ENCODE measurements around the gene AHCYL1.

DNA sequence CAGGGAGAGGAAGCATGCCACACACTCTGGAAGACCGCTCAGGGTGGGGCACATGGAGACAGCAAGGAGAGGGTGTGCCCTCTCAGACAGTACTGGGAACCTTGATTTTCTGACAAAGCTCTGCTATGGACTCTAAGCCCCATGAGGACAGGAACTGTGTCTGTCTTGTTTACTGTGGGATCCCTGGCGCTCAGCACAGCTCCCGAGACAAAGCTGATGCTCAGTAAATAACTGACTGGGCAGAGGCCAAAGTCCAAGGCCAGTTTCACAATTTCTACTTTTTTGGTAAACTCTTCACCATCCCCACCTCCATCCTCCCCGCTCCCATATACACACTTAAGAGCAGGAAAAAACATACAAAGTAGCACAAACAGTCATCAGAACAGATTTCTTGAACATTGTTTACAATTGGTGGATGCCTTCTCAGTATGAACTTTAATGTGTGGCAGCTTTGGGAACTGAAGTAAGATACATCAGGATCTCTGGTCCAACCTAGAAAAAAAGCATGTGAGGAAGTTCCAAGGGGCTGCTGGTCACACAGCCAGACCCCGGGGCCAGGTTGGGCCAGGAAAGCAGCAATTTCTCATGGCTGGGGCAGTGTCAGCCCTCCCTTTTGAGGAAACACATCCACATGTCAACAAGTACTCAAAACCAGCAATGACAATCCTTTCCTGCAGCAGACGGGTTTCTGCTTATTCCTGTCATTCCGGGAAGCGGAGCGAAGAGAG is 5.6 kb upstream of the AHCYL1 start:
- TF ChIP-seq CTCF (IDR thresholded peaks at IDR 0.05) (no peak), POLR2A (IDR thresholded peaks at IDR 0.05) (no peak)
